Measurements from ENCODE around the gene UMODL1.

Gene UMODL1

GRCh38 chr21:42061986-42062235, 9.2 kb upstream of the UMODL1 start:
- no peak for DNase-seq (ENCODE audit: low spot score)
- TF ChIP-seq CTCF (IDR thresholded peaks at IDR 0.05; ENCODE audit: extremely low read depth, missing control alignments): no peak

GRCh38 chr21:42062236-42063022, 8.7 kb upstream of the UMODL1 start:
- peak; percentile 81 for DNase-seq (ENCODE audit: low spot score)
- no peak for TF ChIP-seq CTCF (IDR thresholded peaks at IDR 0.05; ENCODE audit: extremely low read depth, missing control alignments)

- no peak for DNase-seq (ENCODE audit: low spot score)
- TF ChIP-seq CTCF (IDR thresholded peaks at IDR 0.05; ENCODE audit: extremely low read depth, missing control alignments): no peak
These were observed 7.9 kb upstream of the UMODL1 start for GRCh38 chr21:42063191-42063570.

GRCh38 chr21:42063571-42064521, 7.3 kb upstream of the UMODL1 start:
- peak; percentile 58 for DNase-seq (ENCODE audit: low spot score)
- TF ChIP-seq CTCF (IDR thresholded peaks at IDR 0.05; ENCODE audit: extremely low read depth, missing control alignments): no peak

GRCh38 chr21:42066521-42066920, 4.6 kb upstream of the UMODL1 start:
- no peak for TF ChIP-seq CTCF (IDR thresholded peaks at IDR 0.05; ENCODE audit: extremely low read depth, missing control alignments)
- no peak for DNase-seq (ENCODE audit: low spot score)

- TF ChIP-seq CTCF (IDR thresholded peaks at IDR 0.05; ENCODE audit: extremely low read depth, missing control alignments): no peak
- DNase-seq (ENCODE audit: low spot score): no peak
These were observed 3.4 kb upstream of the UMODL1 start for GRCh38 chr21:42067531-42068255.

- no peak for TF ChIP-seq CTCF (IDR thresholded peaks at IDR 0.05; ENCODE audit: extremely low read depth, missing control alignments)
- DNase-seq (ENCODE audit: low spot score): no peak
These were observed 2.9 kb upstream of the UMODL1 start for GRCh38 chr21:42068256-42068545.
